HepG2 (cell line): ENCODE measurements around the gene SMC1B. TPM values are rescaled to one million over a fixed set of nuclear protein-coding genes. Genes with fewer than 3 reads are reported as not detected.

Source experiments
- ATAC-seq: fragments of 200-7000 bp; cut with Tn5 transposase; 3 replicates; pipeline ENCODE4 v1.9.1; 2020; ENCODE audit warnings: mild to moderate bottlenecking, moderate library complexity
- BruUV-seq: library from RNA; stranded (reverse); fragments of 400-500 nt; replicated peaks from 2 replicates; lab custom pipeline; 2021; lab: Mats Ljungman, UMichigan
- CTCF ChIA-PET: fragments of 300-600 bp; formaldehyde crosslinking; extraction: SDS; loops from one replicate; lab custom pipeline; 2021; ENCODE audit warnings: low total read pairs, inconsistent platforms, low intra/inter-chr PET ratio; lab: Yijun Ruan, JAX
- POLR2A ChIA-PET: fragments of 350-600 bp; sonication (Branson Sonifier 250); formaldehyde crosslinking; loops from one replicate; lab custom pipeline; 2020; ENCODE audit warnings: antibody characterized with exemption, inconsistent platforms; lab: Yijun Ruan, JAX
- DNase-seq: peaks from one replicate; pipeline ENCODE4 v3.0.0-alpha.2; 2015; ENCODE audit warnings: low spot score
- FAIRE-seq: peaks from 3 replicates; lab custom pipeline; 2011; peaks lifted over from hg19 to GRCh38; lab: Jason Lieb, UNC
- H2AFZ ChIP-seq: one replicate; pipeline ENCODE4 v1.6.1; 2011; ENCODE audit warnings: low read length, inconsistent platforms
- H3K27ac ChIP-seq: fragments of 300-600 bp; 3 replicates; pipeline ENCODE4 v1.8.0; 2011; ENCODE audit warnings: mixed run types, mild to moderate bottlenecking, mixed read lengths, low read length, inconsistent platforms; ENCODE audit not compliant: insufficient read depth; ENCODE audit errors: extremely low read length
- H3K27me3 ChIP-seq, 2 experiments: fragments of 200-600 bp in 1 of 2; 2 replicates in 1 of 2; 3 replicates in 1 of 2; pipeline versions ENCODE4 v1.6.0 to v1.8.0; 2011; ENCODE audit warnings: low read length in 2 of 2, mild to moderate bottlenecking in 2 of 2, moderate library complexity in 2 of 2, inconsistent platforms in 1 of 2; ENCODE audit not compliant: insufficient read depth in 2 of 2, control insufficient read depth in 1 of 2
- H3K36me3 ChIP-seq, 2 experiments: fragments of 200-600 bp in 1 of 2; replicated peaks in 1 of 2; 2 replicates in 1 of 2; 3 replicates in 1 of 2; pipeline versions ENCODE4 v1.5.1 to v1.8.0; 2011; ENCODE audit warnings: low read length in 2 of 2, inconsistent platforms in 1 of 2; ENCODE audit not compliant: insufficient read depth in 2 of 2, control insufficient read depth in 1 of 2
- H3K4me1 ChIP-seq: 2 replicates; pipeline ENCODE4 v1.5.1; 2012; ENCODE audit warnings: low read length, inconsistent platforms; ENCODE audit not compliant: insufficient read depth
- H3K4me2 ChIP-seq: 2 replicates; pipeline ENCODE4 v1.6.0; 2011; ENCODE audit warnings: low read depth, low read length, inconsistent platforms
- H3K4me3 ChIP-seq, 3 experiments: fragments of 200-600 bp in 1 of 3; sonication (generic), shearing (Covaris generic) in 1 of 3; replicated peaks in 1 of 3; 2 replicates each; pipeline ENCODE4 v1.5.1; 2011 to 2016; ENCODE audit warnings: low read length in 3 of 3, inconsistent platforms in 2 of 3, low read depth in 2 of 3, mild to moderate bottlenecking in 2 of 3, control low read depth in 1 of 3, mixed read lengths in 1 of 3; ENCODE audit not compliant: insufficient read depth in 1 of 3
- H3K79me2 ChIP-seq: one replicate; pipeline ENCODE4 v1.6.1; 2011; ENCODE audit warnings: low read length, inconsistent platforms; ENCODE audit not compliant: insufficient read depth
- H3K9ac ChIP-seq: 2 replicates; pipeline ENCODE4 v1.6.0; 2011; ENCODE audit warnings: mild to moderate bottlenecking, low read depth, low read length, inconsistent platforms; ENCODE audit not compliant: insufficient read depth
- H3K9me3 ChIP-seq: 2 replicates; pipeline ENCODE4 v1.5.1; 2012; ENCODE audit warnings: mild to moderate bottlenecking, low read length
- H4K20me1 ChIP-seq: 2 replicates; pipeline ENCODE4 v1.6.0; 2011; ENCODE audit warnings: inconsistent platforms, mild to moderate bottlenecking, low read length, moderate library complexity; ENCODE audit not compliant: insufficient read depth
- KMT2A ChIP-seq: sonication (generic); formaldehyde crosslinking; IDR thresholded peaks from 2 replicates; pipeline ENCODE4 v1.4.0; 2020; ENCODE audit warnings: missing genetic modification reagents
- PAF1 ChIP-seq: IDR thresholded peaks from 2 replicates; pipeline ENCODE4 v1.6.1; 2016; ENCODE audit warnings: missing genetic modification reagents, missing compliant biosample characterization
- PPARG ChIP-seq: conservative IDR thresholded peaks from 2 replicates; pipeline ENCODE4 v1.6.1; 2016; ENCODE audit warnings: missing biosample characterization, missing genetic modification reagents
- SNRNP70 ChIP-seq: fragments of 200-400 bp; formaldehyde crosslinking; IDR thresholded peaks from 2 replicates; pipeline ENCODE4 v1.6.1; 2017; ENCODE audit warnings: mild to moderate bottlenecking, low read depth, low read length, moderate library complexity
- SSRP1 ChIP-seq: IDR thresholded peaks from 2 replicates; pipeline ENCODE4 v1.6.1; 2016; ENCODE audit warnings: control low read depth
- ZNF335 ChIP-seq: sonication (generic); formaldehyde crosslinking; IDR thresholded peaks from 2 replicates; pipeline ENCODE4 v1.4.0; 2020; ENCODE audit warnings: missing genetic modification reagents
- ZSCAN22 ChIP-seq: sonication (generic); formaldehyde crosslinking; IDR thresholded peaks from 2 replicates; pipeline ENCODE4 v1.4.0; 2020; ENCODE audit warnings: mild to moderate bottlenecking, missing genetic modification reagents
- WGBS: methylation state at CpG from one replicate; pipeline ENCODE4 v1.1.6; 2017; ENCODE audit warnings: low lambda C conversion rate; 5-methylcytosine and 5-hydroxymethylcytosine counted together
- in situ Hi-C: cut with HindIII; loops from 2 replicates; pipeline ENCODE4 v1.10.0; 2017; ENCODE audit warnings: low pct_unique_long_range_greater_than_20kb; ENCODE audit not compliant: extremely low pct_ligation_motif_present
- intact Hi-C: fragments of 100-400 bp; cut with micrococcal nuclease; formaldehyde crosslinking; loops from one replicate; pipeline ENCODE4 v1.10.0; 2022; ENCODE audit not compliant: unreplicated experiment
- polyA plus RNA-seq, 8 experiments: library from polyadenylated mRNA; depleted of rRNA in 3 of 8; stranded (reverse) in 7 of 8; unstranded in 1 of 8; fragments of >200 nt; fragmentation: Illumina TruSeq in 4 of 8; extraction: Trizol in 4 of 8; gene quantifications; 2 replicates each; pipeline versions ENCODE4 v1.2.1 to v1.2.3, GENCODE V29; 2011 to 2016; ENCODE audit warnings: low read depth in 4 of 8, missing spikeins in 1 of 8, mixed read lengths in 1 of 8; ENCODE audit not compliant: insufficient read depth in 1 of 8
- total RNA-seq, 5 experiments: library from RNA; depleted of rRNA; stranded (reverse); fragments of >200 nt; fragmentation: Illumina TruSeq; extraction: Trizol; gene quantifications; 2 replicates each; pipeline ENCODE4 v1.2.3, GENCODE V29; 2016; ENCODE audit warnings: low read depth in 1 of 5
- TF ChIP-seq, protein P1 (sequence below): sonication (generic); formaldehyde crosslinking; IDR thresholded peaks from 2 replicates; pipeline ENCODE4 v1.5.1; 2020; ENCODE audit warnings: missing genetic modification reagents, mild to moderate bottlenecking, borderline replicate concordance
- TF ChIP-seq, protein P2 (sequence below): sonication (generic); formaldehyde crosslinking; IDR thresholded peaks from 2 replicates; pipeline ENCODE4 v1.4.0; 2020; ENCODE audit warnings: mild to moderate bottlenecking, low read depth, missing genetic modification reagents
- TF ChIP-seq, protein P3 (sequence below): sonication (generic); IDR thresholded peaks from 2 replicates; pipeline ENCODE4 v1.6.1; 2016; ENCODE audit warnings: low read depth, borderline replicate concordance

Gene SMC1B
- total and polyA plus RNA-seq, 2 of the 13 experiments (the other 11 are each of a cell fraction or from before 2014, with no cell fraction given) = not detected

GRCh38 chr22:45454275-45454674 is 40.9 kb upstream of the SMC1B start:
- in situ Hi-C loops (no loop called here), intact Hi-C loops (no loop called here)
- Histone ChIP-seq H3K4me1 (no peaks in the 10 kb centered on the region), H2AFZ (no peak overlapping the region), H3K9ac (no peak overlapping the region), H3K4me3 (no peak overlapping the region), H3K27ac (no peak overlapping the region), H3K79me2 (no peaks in the 10 kb centered on the region), H3K4me2 (no peak overlapping the region), H3K36me3 (no peaks in the 10 kb centered on the region), H4K20me1 (no peaks in the 10 kb centered on the region), H3K9me3 (no peaks in the 10 kb centered on the region), H3K27me3 (peaks cover 3 to 24% of the 10 kb centered on the region in 2 experiments; a peak in 2 of 5 replicates)
- no peak for TF ChIP-seq SNRNP70
- TF ChIP-seq ZNF335 (CRISPR knock-in tag) = no peak
- TF ChIP-seq, protein P1, sequence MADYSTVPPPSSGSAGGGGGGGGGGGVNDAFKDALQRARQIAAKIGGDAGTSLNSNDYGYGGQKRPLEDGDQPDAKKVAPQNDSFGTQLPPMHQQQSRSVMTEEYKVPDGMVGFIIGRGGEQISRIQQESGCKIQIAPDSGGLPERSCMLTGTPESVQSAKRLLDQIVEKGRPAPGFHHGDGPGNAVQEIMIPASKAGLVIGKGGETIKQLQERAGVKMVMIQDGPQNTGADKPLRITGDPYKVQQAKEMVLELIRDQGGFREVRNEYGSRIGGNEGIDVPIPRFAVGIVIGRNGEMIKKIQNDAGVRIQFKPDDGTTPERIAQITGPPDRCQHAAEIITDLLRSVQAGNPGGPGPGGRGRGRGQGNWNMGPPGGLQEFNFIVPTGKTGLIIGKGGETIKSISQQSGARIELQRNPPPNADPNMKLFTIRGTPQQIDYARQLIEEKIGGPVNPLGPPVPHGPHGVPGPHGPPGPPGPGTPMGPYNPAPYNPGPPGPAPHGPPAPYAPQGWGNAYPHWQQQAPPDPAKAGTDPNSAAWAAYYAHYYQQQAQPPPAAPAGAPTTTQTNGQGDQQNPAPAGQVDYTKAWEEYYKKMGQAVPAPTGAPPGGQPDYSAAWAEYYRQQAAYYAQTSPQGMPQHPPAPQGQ (CRISPR knock-in tag) = no peak
- TF ChIP-seq, protein P2, sequence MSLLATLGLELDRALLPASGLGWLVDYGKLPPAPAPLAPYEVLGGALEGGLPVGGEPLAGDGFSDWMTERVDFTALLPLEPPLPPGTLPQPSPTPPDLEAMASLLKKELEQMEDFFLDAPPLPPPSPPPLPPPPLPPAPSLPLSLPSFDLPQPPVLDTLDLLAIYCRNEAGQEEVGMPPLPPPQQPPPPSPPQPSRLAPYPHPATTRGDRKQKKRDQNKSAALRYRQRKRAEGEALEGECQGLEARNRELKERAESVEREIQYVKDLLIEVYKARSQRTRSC (CRISPR knock-in tag) = no peak
- no peak for TF ChIP-seq SSRP1 (CRISPR knock-in tag)
- TF ChIP-seq, protein P3, sequence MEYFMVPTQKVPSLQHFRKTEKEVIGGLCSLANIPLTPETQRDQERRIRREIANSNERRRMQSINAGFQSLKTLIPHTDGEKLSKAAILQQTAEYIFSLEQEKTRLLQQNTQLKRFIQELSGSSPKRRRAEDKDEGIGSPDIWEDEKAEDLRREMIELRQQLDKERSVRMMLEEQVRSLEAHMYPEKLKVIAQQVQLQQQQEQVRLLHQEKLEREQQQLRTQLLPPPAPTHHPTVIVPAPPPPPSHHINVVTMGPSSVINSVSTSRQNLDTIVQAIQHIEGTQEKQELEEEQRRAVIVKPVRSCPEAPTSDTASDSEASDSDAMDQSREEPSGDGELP = no peak
- TF ChIP-seq PAF1 (CRISPR knock-in tag) = no peak
- TF ChIP-seq ZSCAN22 (CRISPR knock-in tag) = no peak
- no peak for TF ChIP-seq PPARG (CRISPR knock-in tag)
- no peak for TF ChIP-seq KMT2A (CRISPR knock-in tag)
- POLR2A ChIA-PET = no interaction called here
- FAIRE-seq = no peak
- CTCF ChIA-PET = no interaction called here
- WGBS = 45% methylated on average over 3 of the region's 4 CpGs
- DNase-seq = no peak
- ATAC-seq = no peak
- no TSS peak for BruUV-seq
